ENCODE results near the gene GRHL3. TPM values are rescaled to one million over a fixed set of nuclear protein-coding genes. Genes with fewer than 3 reads are reported as not detected.

The GRHL3 gene
- total RNA-seq, 1 donor from 2014 or later = 2.1 TPM

DNA sequence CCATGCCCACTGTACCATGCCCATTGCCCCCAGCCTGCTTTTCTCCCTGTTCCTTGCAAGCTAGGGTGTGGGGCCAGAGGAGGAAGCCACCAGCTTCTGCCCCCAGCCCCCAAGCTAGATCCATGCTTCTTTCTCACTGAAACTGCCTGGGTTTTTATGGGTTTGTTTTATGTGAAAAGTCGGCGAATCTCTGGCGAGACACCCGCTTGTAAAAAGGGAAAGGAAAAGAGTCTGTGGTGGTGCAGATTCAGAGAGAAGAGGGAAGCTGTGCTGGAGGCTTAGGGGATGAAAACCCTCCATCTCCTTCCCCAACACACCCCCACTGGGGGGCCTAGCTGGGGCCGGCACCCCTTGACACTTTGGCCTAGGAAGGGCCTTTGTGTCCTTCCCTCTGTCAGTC lies 26.2 kb downstream of the GRHL3 start:
- TF ChIP-seq, protein P1, sequence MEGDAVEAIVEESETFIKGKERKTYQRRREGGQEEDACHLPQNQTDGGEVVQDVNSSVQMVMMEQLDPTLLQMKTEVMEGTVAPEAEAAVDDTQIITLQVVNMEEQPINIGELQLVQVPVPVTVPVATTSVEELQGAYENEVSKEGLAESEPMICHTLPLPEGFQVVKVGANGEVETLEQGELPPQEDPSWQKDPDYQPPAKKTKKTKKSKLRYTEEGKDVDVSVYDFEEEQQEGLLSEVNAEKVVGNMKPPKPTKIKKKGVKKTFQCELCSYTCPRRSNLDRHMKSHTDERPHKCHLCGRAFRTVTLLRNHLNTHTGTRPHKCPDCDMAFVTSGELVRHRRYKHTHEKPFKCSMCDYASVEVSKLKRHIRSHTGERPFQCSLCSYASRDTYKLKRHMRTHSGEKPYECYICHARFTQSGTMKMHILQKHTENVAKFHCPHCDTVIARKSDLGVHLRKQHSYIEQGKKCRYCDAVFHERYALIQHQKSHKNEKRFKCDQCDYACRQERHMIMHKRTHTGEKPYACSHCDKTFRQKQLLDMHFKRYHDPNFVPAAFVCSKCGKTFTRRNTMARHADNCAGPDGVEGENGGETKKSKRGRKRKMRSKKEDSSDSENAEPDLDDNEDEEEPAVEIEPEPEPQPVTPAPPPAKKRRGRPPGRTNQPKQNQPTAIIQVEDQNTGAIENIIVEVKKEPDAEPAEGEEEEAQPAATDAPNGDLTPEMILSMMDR (IDR thresholded peaks at IDR 0.05; ENCODE audit: unreplicated experiment) = no peak
- Mint-ChIP-seq H3K36me3 (ENCODE audit: low read depth, unreplicated experiment) (no peaks in the 10 kb centered on the region), H3K27ac (ENCODE audit: unreplicated experiment) (no peak overlapping the region), H3K9me3 (ENCODE audit: unreplicated experiment) (no peaks in the 10 kb centered on the region), H3K4me3 (ENCODE audit: unreplicated experiment) (no peak overlapping the region), H3K27me3 (ENCODE audit: unreplicated experiment) (peaks cover 4% of the 10 kb centered on the region), H3K4me1 (ENCODE audit: unreplicated experiment) (peaks cover 8% of the 10 kb centered on the region)
- no peak for DNase-seq (ENCODE audit: low spot score)

DNA sequence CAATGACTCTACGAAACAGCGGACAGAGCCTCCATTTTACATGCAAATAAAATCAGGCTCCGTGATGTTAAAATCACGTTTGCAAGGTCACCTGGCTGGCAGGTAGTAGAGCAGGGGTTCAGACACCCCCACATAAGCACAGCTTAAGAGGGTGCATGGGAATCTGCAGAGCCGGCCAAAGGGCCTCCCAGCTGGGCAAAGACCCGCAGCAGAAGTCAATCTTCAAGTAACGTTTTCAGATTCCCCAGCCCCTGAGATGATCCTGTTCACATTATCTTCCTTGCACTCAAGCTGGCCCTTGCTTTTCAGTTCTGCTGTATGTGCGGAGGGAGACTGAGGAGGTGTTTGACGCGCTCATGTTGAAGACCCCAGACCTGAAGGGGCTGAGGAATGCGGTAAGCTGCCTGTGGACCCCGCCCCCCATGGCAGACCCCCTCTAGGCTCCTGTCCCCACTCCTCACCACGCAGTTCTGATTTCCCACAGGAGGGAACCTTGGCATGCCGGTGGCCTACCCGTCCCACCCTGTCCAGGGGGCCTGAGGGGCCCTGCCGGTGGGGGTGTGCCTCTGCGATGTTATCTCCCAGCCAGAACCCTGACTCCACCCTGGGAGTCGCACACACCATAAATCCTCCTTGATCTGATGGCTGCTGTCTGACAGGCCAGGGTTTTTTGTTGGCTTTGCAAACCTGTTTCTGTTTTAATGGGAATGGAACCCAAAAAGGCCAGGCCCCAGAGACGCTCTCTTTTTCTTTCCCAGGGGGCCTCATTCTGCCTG lies 28.2 kb downstream of the GRHL3 start:
- no peaks in the 10 kb centered on the region for H3K9me3 Mint-ChIP-seq (ENCODE audit: unreplicated experiment)
- no peak overlapping the region for H3K27ac Mint-ChIP-seq (ENCODE audit: unreplicated experiment)
- H3K4me1 Mint-ChIP-seq (ENCODE audit: unreplicated experiment) = no peaks in the 10 kb centered on the region
- no peak overlapping the region for H3K4me3 Mint-ChIP-seq (ENCODE audit: unreplicated experiment)
- no peak for DNase-seq (ENCODE audit: low spot score)
- H3K36me3 Mint-ChIP-seq (ENCODE audit: low read depth, unreplicated experiment) = no peaks in the 10 kb centered on the region
- TF ChIP-seq, protein P1 (IDR thresholded peaks at IDR 0.05; ENCODE audit: unreplicated experiment) = no peak
- peaks cover 1% of the 10 kb centered on the region for H3K27me3 Mint-ChIP-seq (ENCODE audit: unreplicated experiment)

DNA sequence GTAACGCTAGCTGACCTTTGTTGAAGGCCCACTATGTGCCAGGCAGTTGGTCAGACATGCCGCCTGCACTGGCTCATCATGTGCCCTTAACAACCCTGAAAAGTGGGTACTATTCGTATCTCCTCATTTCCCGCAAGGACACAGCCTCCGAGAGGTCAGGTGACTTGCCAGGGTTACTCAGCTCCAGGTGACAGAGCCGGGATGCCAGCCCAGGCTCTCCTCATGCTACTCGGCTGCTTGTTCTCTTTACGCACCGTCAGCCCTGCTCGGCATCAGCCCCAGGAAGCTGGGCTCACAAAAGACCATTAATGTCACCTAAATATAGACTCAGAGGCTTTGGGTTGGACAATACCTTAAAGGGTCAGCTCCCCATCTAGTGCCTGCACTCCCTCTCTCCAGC lies 29.0 kb downstream of the GRHL3 start:
- no peak for DNase-seq (ENCODE audit: low spot score)
- TF ChIP-seq, protein P1 (IDR thresholded peaks at IDR 0.05; ENCODE audit: unreplicated experiment) = no peak
- no peaks in the 10 kb centered on the region for H3K36me3 Mint-ChIP-seq (ENCODE audit: low read depth, unreplicated experiment)
- H3K4me3 Mint-ChIP-seq (ENCODE audit: unreplicated experiment) = no peak overlapping the region
- H3K27me3 Mint-ChIP-seq (ENCODE audit: unreplicated experiment) = no peaks in the 10 kb centered on the region
- no peaks in the 10 kb centered on the region for H3K9me3 Mint-ChIP-seq (ENCODE audit: unreplicated experiment)
- no peaks in the 10 kb centered on the region for H3K4me1 Mint-ChIP-seq (ENCODE audit: unreplicated experiment)
- no peak overlapping the region for H3K27ac Mint-ChIP-seq (ENCODE audit: unreplicated experiment)

DNA sequence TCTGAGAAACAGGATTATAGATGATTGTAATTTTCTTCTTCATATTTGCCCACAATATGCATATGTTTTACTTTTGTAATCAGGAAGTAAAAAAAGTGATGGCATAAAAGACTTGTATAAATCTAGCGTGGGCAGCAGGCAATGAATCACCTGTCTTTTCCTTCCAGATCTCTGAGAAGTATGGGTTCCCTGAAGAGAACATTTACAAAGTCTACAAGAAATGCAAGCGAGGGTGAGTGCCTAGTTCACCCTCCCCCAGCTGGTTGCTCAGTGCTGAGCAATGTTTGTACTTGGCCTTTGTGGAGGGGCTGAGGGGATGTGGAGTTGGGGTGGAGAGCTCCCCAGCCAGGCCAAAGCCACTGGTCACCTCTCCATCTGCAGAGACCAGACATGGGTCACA lies 30.7 kb downstream of the GRHL3 start:
- Mint-ChIP-seq H3K9me3 (ENCODE audit: unreplicated experiment) (no peaks in the 10 kb centered on the region), H3K27ac (ENCODE audit: unreplicated experiment) (no peak overlapping the region), H3K4me1 (ENCODE audit: unreplicated experiment) (no peaks in the 10 kb centered on the region), H3K27me3 (ENCODE audit: unreplicated experiment) (peaks cover 2% of the 10 kb centered on the region), H3K36me3 (ENCODE audit: low read depth, unreplicated experiment) (no peaks in the 10 kb centered on the region), H3K4me3 (ENCODE audit: unreplicated experiment) (no peak overlapping the region)
- TF ChIP-seq, protein P1 (IDR thresholded peaks at IDR 0.05; ENCODE audit: unreplicated experiment) = no peak
- no peak for DNase-seq (ENCODE audit: low spot score)

DNA sequence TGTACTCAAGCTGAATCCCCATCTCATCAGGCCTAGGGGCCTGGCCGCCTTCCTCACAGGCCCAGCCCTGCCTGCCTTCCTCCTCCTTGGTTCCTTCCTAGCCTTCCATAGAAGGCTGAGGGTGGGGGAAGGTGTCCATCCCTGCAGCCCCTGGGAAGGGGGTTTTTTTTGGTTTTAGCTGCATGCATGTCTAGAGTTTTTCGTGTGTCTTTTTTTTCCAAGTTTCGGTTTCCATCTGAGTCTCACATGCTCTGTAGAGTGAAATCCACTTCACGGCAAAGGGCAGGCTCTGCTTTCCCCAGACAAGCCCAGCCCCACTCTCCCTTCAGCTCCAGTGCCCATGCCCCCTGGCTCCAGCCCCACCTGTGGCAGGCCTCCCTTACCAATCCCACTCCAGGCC lies 32.1 kb downstream of the GRHL3 start:
- TF ChIP-seq, protein P1 (IDR thresholded peaks at IDR 0.05; ENCODE audit: unreplicated experiment) = no peak
- H3K27ac Mint-ChIP-seq (ENCODE audit: unreplicated experiment) = no peak overlapping the region

More for the DNA sequence above, 32.1 kb downstream of the GRHL3 start:
- H3K9me3 Mint-ChIP-seq (ENCODE audit: unreplicated experiment) = no peaks in the 10 kb centered on the region
- no peak overlapping the region for H3K4me3 Mint-ChIP-seq (ENCODE audit: unreplicated experiment)
- no peaks in the 10 kb centered on the region for H3K36me3 Mint-ChIP-seq (ENCODE audit: low read depth, unreplicated experiment)
- DNase-seq (ENCODE audit: low spot score) = no peak
- peaks cover 2% of the 10 kb centered on the region for H3K27me3 Mint-ChIP-seq (ENCODE audit: unreplicated experiment)
- no peaks in the 10 kb centered on the region for H3K4me1 Mint-ChIP-seq (ENCODE audit: unreplicated experiment)
